SK-N-SH (cell line): ENCODE data around the gene ANO10. TPM values are rescaled to one million over a fixed set of nuclear protein-coding genes. Genes with fewer than 3 reads are reported as not detected.

Source experiments
- CTCF ChIA-PET: fragments of 300-600, 350-600 bp; formaldehyde crosslinking; extraction: SDS; loops from one replicate; lab custom pipeline; 2021; lab: Yijun Ruan, JAX
- POLR2A ChIA-PET: fragments of 350-600 bp; sonication (Branson Sonifier 250); formaldehyde crosslinking; extraction: SDS; loops from one replicate; lab custom pipeline; 2020; ENCODE audit warnings: antibody characterized with exemption, inconsistent platforms; lab: Yijun Ruan, JAX
- DNase-seq: peaks from one replicate; pipeline ENCODE4 v3.0.0; 2012
- H2AFZ ChIP-seq: fragments of 200-600 bp; sonication (generic); 2 replicates; pipeline ENCODE4 v1.8.1; 2016; ENCODE audit warnings: antibody characterized with exemption, mild to moderate bottlenecking, low read depth
- H3F3A ChIP-seq: fragments of 200-600 bp; sonication (generic); replicated peaks from 2 replicates; pipeline ENCODE3; 2016; ENCODE audit warnings: antibody characterized with exemption, mild to moderate bottlenecking; ENCODE audit not compliant: insufficient read depth
- H3K27ac ChIP-seq, 2 experiments: fragments of 200-500 bp in 1 of 2; fragments of 200-600 bp in 1 of 2; sonication (Bioruptor generic) in 1 of 2; sonication (generic), shearing (Covaris generic) in 1 of 2; 2 replicates each; pipeline versions ENCODE4 v1.5.1 to v1.6.1; 2014 to 2016; ENCODE audit warnings: low read depth in 2 of 2, inconsistent platforms in 1 of 2, low read length in 1 of 2, mild to moderate bottlenecking in 1 of 2, mixed read lengths in 1 of 2
- H3K27me3 ChIP-seq: fragments of 200-600 bp; sonication (generic), shearing (Covaris generic); 2 replicates; pipeline ENCODE4 v1.6.1; 2016; ENCODE audit warnings: mixed run types; ENCODE audit not compliant: insufficient read depth
- H3K36me3 ChIP-seq, 2 experiments: fragments of 200-500 bp in 1 of 2; fragments of 200-600 bp in 1 of 2; sonication (Bioruptor generic) in 1 of 2; sonication (generic) in 1 of 2; replicated peaks in 1 of 2; 2 replicates each; pipeline versions ENCODE3 to v1.5.1; 2014 to 2016; ENCODE audit warnings: low read length in 1 of 2, mild to moderate bottlenecking in 1 of 2; ENCODE audit not compliant: insufficient read depth in 2 of 2, control insufficient read depth in 1 of 2
- H3K4me1 ChIP-seq, 2 experiments: fragments of 200-500 bp in 1 of 2; fragments of 200-600 bp in 1 of 2; sonication (Bioruptor generic) in 1 of 2; sonication (generic), shearing (Covaris generic) in 1 of 2; 2 replicates each; pipeline versions ENCODE4 v1.5.1 to v1.6.1; 2014 to 2016; ENCODE audit warnings: low read depth in 1 of 2, low read length in 1 of 2, mixed run types in 1 of 2; ENCODE audit not compliant: insufficient read depth in 2 of 2, control insufficient read depth in 1 of 2
- H3K4me2 ChIP-seq: fragments of 200-600 bp; sonication (generic), shearing (Covaris generic); 2 replicates; pipeline ENCODE4 v1.6.1; 2017; ENCODE audit warnings: mixed run types
- H3K4me3 ChIP-seq, 2 experiments: fragments of 200-500 bp in 1 of 2; fragments of 200-600 bp in 1 of 2; sonication (Bioruptor generic) in 1 of 2; sonication (generic), shearing (Covaris generic) in 1 of 2; 2 replicates each; pipeline versions ENCODE4 v1.5.1 to v1.8.1; 2014 to 2016; ENCODE audit warnings: low read depth in 2 of 2, inconsistent platforms in 1 of 2, low read length in 1 of 2, mild to moderate bottlenecking in 1 of 2, mixed read lengths in 1 of 2, moderate library complexity in 1 of 2
- H3K79me2 ChIP-seq: fragments of 200-600 bp; sonication (generic); 2 replicates; pipeline ENCODE4 v1.8.1; 2017; ENCODE audit warnings: mild to moderate bottlenecking; ENCODE audit not compliant: insufficient read depth
- H3K9ac ChIP-seq: fragments of 200-600 bp; sonication (generic); 2 replicates; pipeline ENCODE4 v1.6.1; 2017; ENCODE audit warnings: mixed run types
- H3K9me2 ChIP-seq: fragments of 200-600 bp; sonication (generic); 2 replicates; pipeline ENCODE4 v1.6.1; 2017; ENCODE audit warnings: mixed run types
- H3K9me3 ChIP-seq: fragments of 200-600 bp; sonication (generic); 2 replicates; pipeline ENCODE4 v1.6.1; 2017; ENCODE audit warnings: mixed run types, mild to moderate bottlenecking, moderate library complexity
- H4K20me1 ChIP-seq: fragments of 200-600 bp; sonication (generic); 2 replicates; pipeline ENCODE4 v1.6.1; 2017; ENCODE audit warnings: mild to moderate bottlenecking, mixed run types; ENCODE audit not compliant: insufficient read depth
- CHD2 ChIP-seq: fragments of 150-350 bp; IDR thresholded peaks from 2 replicates; pipeline ENCODE4 v1.6.1; 2018; ENCODE audit warnings: low read length; ENCODE audit not compliant: partially characterized antibody
- ELF1 ChIP-seq: IDR thresholded peaks from 2 replicates; pipeline ENCODE4 v1.4.0; 2012
- EZH2phosphoT487 ChIP-seq: fragments of 200-600 bp; sonication (generic); IDR thresholded peaks from 2 replicates; pipeline ENCODE4 v1.6.1; 2017; ENCODE audit warnings: low read depth, mixed run types, mild to moderate bottlenecking, antibody characterized with exemption, moderate library complexity, borderline replicate concordance
- FOSL2 ChIP-seq: IDR thresholded peaks from 2 replicates; pipeline ENCODE4 v1.4.0; 2012; ENCODE audit warnings: low read depth, mild to moderate bottlenecking, moderate library complexity, borderline replicate concordance
- FOXM1 ChIP-seq: IDR thresholded peaks from 2 replicates; pipeline ENCODE4 v1.4.0; 2012; ENCODE audit warnings: low read depth, mild to moderate bottlenecking
- GATA2 ChIP-seq: sonication (generic); formaldehyde crosslinking; IDR thresholded peaks from 2 replicates; pipeline ENCODE4 v1.5.0; 2020; ENCODE audit warnings: mild to moderate bottlenecking, missing genetic modification reagents
- JUND ChIP-seq: IDR thresholded peaks from 2 replicates; pipeline ENCODE4 v1.4.0; 2012
- MEF2A ChIP-seq: IDR thresholded peaks from 2 replicates; pipeline ENCODE4 v1.4.0; 2012; ENCODE audit warnings: low read depth, borderline replicate concordance
- MXI1 ChIP-seq: IDR thresholded peaks from 2 replicates; pipeline ENCODE4 v1.6.1; 2012; ENCODE audit warnings: mild to moderate bottlenecking, low read depth, low read length, improper control_type of control experiment
- NFIC ChIP-seq: IDR thresholded peaks from 2 replicates; pipeline ENCODE4 v1.4.0; 2012; ENCODE audit warnings: borderline replicate concordance
- RFX5 ChIP-seq: IDR thresholded peaks from 2 replicates; pipeline ENCODE4 v1.6.1; 2012; ENCODE audit warnings: mild to moderate bottlenecking, improper control_type of control experiment, low read length
- SIN3A ChIP-seq: IDR thresholded peaks from 2 replicates; pipeline ENCODE4 v1.6.1; 2012; ENCODE audit warnings: low read depth, mild to moderate bottlenecking, low read length, moderate library complexity, borderline replicate concordance
- TAF1 ChIP-seq: IDR thresholded peaks from 2 replicates; pipeline ENCODE4 v1.6.1; 2012; ENCODE audit warnings: low read depth, mild to moderate bottlenecking, low read length, moderate library complexity, borderline replicate concordance
- TEAD4 ChIP-seq: IDR thresholded peaks from 2 replicates; pipeline ENCODE4 v1.4.0; 2012; ENCODE audit warnings: mild to moderate bottlenecking, borderline replicate concordance; ENCODE audit not compliant: insufficient read depth
- YY1 ChIP-seq: IDR thresholded peaks from 2 replicates; pipeline ENCODE4 v1.4.0; 2012; ENCODE audit warnings: low read depth, mild to moderate bottlenecking
- WGBS: methylation state at CpG from one replicate; pipeline ENCODE4 v1.1.6; 2017; ENCODE audit warnings: low lambda C conversion rate; 5-methylcytosine and 5-hydroxymethylcytosine counted together
- polyA plus RNA-seq, 3 experiments: library from polyadenylated mRNA; depleted of rRNA; stranded (reverse); fragments of >200 nt; gene quantifications; 2 replicates each; pipeline ENCODE4 v1.2.3, GENCODE V29; 2012
- TF ChIP-seq, protein P1 (sequence below): IDR thresholded peaks from 2 replicates; pipeline ENCODE4 v1.6.1; 2012; ENCODE audit warnings: mild to moderate bottlenecking, low read depth, low read length, moderate library complexity
- TF ChIP-seq, protein P2 (sequence below): IDR thresholded peaks from 2 replicates; pipeline ENCODE4 v1.4.0; 2012; ENCODE audit warnings: low read depth, borderline replicate concordance
- TF ChIP-seq, protein P3 (sequence below): IDR thresholded peaks from 2 replicates; pipeline ENCODE4; 2012
- TF ChIP-seq, protein P4 (sequence below): IDR thresholded peaks from 2 replicates; pipeline ENCODE4 v1.4.0; 2012; ENCODE audit warnings: low read depth, borderline replicate concordance

ANO10 gene
- polyA plus RNA-seq, 1 of the 3 experiments (the other 2 are of a cell fraction), result 16.8 TPM

- POLR2A ChIA-PET, result no interaction called here
- H3K79me2 ChIP-seq, result peaks cover 6% of the 10 kb centered on the region; the same call in 1 of the 2 replicates
- H3F3A ChIP-seq, result no peaks in the 10 kb centered on the region
- DNase-seq, result no peak
- H3K9me2 ChIP-seq, result no peaks in the 10 kb centered on the region
- 83% methylated on average over 2 of the region's 2 CpGs for WGBS
- peaks cover 29 to 79% of the 10 kb centered on the region in 2 experiments for H3K36me3 ChIP-seq
- no peak overlapping the region for H3K27ac ChIP-seq
- TF ChIP-seq EZH2phosphoT487, result no peak
- TF ChIP-seq, protein P1, sequence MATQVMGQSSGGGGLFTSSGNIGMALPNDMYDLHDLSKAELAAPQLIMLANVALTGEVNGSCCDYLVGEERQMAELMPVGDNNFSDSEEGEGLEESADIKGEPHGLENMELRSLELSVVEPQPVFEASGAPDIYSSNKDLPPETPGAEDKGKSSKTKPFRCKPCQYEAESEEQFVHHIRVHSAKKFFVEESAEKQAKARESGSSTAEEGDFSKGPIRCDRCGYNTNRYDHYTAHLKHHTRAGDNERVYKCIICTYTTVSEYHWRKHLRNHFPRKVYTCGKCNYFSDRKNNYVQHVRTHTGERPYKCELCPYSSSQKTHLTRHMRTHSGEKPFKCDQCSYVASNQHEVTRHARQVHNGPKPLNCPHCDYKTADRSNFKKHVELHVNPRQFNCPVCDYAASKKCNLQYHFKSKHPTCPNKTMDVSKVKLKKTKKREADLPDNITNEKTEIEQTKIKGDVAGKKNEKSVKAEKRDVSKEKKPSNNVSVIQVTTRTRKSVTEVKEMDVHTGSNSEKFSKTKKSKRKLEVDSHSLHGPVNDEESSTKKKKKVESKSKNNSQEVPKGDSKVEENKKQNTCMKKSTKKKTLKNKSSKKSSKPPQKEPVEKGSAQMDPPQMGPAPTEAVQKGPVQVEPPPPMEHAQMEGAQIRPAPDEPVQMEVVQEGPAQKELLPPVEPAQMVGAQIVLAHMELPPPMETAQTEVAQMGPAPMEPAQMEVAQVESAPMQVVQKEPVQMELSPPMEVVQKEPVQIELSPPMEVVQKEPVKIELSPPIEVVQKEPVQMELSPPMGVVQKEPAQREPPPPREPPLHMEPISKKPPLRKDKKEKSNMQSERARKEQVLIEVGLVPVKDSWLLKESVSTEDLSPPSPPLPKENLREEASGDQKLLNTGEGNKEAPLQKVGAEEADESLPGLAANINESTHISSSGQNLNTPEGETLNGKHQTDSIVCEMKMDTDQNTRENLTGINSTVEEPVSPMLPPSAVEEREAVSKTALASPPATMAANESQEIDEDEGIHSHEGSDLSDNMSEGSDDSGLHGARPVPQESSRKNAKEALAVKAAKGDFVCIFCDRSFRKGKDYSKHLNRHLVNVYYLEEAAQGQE, result no peak
- no peak for TF ChIP-seq NFIC
- TF ChIP-seq SIN3A, result no peak
- TF ChIP-seq FOXM1, result no peak
- TF ChIP-seq FOSL2, result no peak
- TF ChIP-seq RFX5, result no peak
- no peak for TF ChIP-seq GATA2 (CRISPR knock-in tag)
- TF ChIP-seq TEAD4, result no peak
- H4K20me1 ChIP-seq, result no peaks in the 10 kb centered on the region
- no peaks in the 10 kb centered on the region for H3K4me1 ChIP-seq
- CTCF ChIA-PET, result interaction anchor here (1.2 kb wide), 1 partner anchor 176 kb away, joined by 3 read pairs; no protein-coding TSS in a partner anchor
- H3K9ac ChIP-seq, result no peak overlapping the region
- H2AFZ ChIP-seq, result no peak overlapping the region
- no peak overlapping the region for H3K4me3 ChIP-seq
- H3K27me3 ChIP-seq, result no peaks in the 10 kb centered on the region
- peaks cover 25% of the 10 kb centered on the region for H3K9me3 ChIP-seq
- no peak overlapping the region for H3K4me2 ChIP-seq
Measured at GRCh38 chr3:43338295-43338694, 283.5 kb downstream of the ANO10 start.

GRCh38 chr3:43335799-43336198 lies 286.0 kb downstream of the ANO10 start:
- no peak overlapping the region for H3K9ac ChIP-seq
- H3K4me1 ChIP-seq, result no peaks in the 10 kb centered on the region
- peaks cover 25% of the 10 kb centered on the region for H3K9me3 ChIP-seq
- peaks cover 12% of the 10 kb centered on the region; the same call in 1 of the 2 replicates for H3K79me2 ChIP-seq
- H3K36me3 ChIP-seq, result peaks cover 13 to 65% of the 10 kb centered on the region in 2 experiments
- no peak for DNase-seq
- H3K27ac ChIP-seq, result no peak overlapping the region
- no peak overlapping the region for H3K4me2 ChIP-seq
- H3K9me2 ChIP-seq, result no peaks in the 10 kb centered on the region
- H4K20me1 ChIP-seq, result no peaks in the 10 kb centered on the region
- ChIA-PET POLR2A (no interaction called here), CTCF (interaction anchor here (1.9 kb wide), 1 partner anchor 174 kb away, joined by 7 read pairs; no protein-coding TSS in a partner anchor)
- TF ChIP-seq, protein P2, sequence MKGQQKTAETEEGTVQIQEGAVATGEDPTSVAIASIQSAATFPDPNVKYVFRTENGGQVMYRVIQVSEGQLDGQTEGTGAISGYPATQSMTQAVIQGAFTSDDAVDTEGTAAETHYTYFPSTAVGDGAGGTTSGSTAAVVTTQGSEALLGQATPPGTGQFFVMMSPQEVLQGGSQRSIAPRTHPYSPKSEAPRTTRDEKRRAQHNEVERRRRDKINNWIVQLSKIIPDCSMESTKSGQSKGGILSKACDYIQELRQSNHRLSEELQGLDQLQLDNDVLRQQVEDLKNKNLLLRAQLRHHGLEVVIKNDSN, result no peak
- no peak for TF ChIP-seq GATA2 (CRISPR knock-in tag)
- TF ChIP-seq, protein P3, sequence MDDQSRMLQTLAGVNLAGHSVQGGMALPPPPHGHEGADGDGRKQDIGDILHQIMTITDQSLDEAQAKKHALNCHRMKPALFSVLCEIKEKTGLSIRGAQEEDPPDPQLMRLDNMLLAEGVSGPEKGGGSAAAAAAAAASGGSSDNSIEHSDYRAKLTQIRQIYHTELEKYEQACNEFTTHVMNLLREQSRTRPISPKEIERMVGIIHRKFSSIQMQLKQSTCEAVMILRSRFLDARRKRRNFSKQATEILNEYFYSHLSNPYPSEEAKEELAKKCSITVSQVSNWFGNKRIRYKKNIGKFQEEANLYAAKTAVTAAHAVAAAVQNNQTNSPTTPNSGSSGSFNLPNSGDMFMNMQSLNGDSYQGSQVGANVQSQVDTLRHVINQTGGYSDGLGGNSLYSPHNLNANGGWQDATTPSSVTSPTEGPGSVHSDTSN, result no peak
- no peak for TF ChIP-seq NFIC
- no peak for TF ChIP-seq MEF2A
- no peak for TF ChIP-seq YY1
- no peak for TF ChIP-seq ELF1
- no peak for TF ChIP-seq RFX5
- no peak for TF ChIP-seq TAF1
- no peak for TF ChIP-seq JUND
- TF ChIP-seq, protein P4, sequence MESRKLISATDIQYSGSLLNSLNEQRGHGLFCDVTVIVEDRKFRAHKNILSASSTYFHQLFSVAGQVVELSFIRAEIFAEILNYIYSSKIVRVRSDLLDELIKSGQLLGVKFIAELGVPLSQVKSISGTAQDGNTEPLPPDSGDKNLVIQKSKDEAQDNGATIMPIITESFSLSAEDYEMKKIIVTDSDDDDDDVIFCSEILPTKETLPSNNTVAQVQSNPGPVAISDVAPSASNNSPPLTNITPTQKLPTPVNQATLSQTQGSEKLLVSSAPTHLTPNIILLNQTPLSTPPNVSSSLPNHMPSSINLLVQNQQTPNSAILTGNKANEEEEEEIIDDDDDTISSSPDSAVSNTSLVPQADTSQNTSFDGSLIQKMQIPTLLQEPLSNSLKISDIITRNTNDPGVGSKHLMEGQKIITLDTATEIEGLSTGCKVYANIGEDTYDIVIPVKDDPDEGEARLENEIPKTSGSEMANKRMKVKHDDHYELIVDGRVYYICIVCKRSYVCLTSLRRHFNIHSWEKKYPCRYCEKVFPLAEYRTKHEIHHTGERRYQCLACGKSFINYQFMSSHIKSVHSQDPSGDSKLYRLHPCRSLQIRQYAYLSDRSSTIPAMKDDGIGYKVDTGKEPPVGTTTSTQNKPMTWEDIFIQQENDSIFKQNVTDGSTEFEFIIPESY, result no peak
- TF ChIP-seq MXI1, result no peak
- no peak for TF ChIP-seq CHD2
- no peak overlapping the region for H2AFZ ChIP-seq
- no peaks in the 10 kb centered on the region for H3F3A ChIP-seq
- 96% methylated on average over 1 of the region's 1 CpG for WGBS
- no peak overlapping the region for H3K4me3 ChIP-seq
- no peaks in the 10 kb centered on the region for H3K27me3 ChIP-seq
